A673 (cell line): ENCODE data around the gene ARL6. TPM values are rescaled to one million over a fixed set of nuclear protein-coding genes. Genes with fewer than 3 reads are reported as not detected.

Source experiments
- BruUV-seq: library from RNA; stranded (reverse); fragments of 400-500 nt; replicated peaks from 2 replicates; lab custom pipeline; 2021; lab: Mats Ljungman, UMichigan
- CTCF ChIA-PET: fragments of 300-600 bp; sonication (Branson Sonifier 250); formaldehyde crosslinking; loops from one replicate; lab custom pipeline; 2022; ENCODE audit warnings: antibody characterized with exemption; lab: Charles Lee
- POLR2A ChIA-PET: fragments of 300-600 bp; sonication (Branson Sonifier 250); formaldehyde crosslinking; loops from one replicate; lab custom pipeline; 2022; ENCODE audit warnings: antibody characterized with exemption; ENCODE audit not compliant: low non-redundant PET; lab: Charles Lee
- DNase-seq: peaks from one replicate; pipeline ENCODE4 v3.0.0-alpha.2; 2015; ENCODE audit warnings: low spot score
- H3K27ac ChIP-seq: fragments of 200-600 bp; sonication (generic); 2 replicates; pipeline ENCODE4 v1.5.1; 2016; ENCODE audit warnings: mixed run types, low read depth, mild to moderate bottlenecking, mixed read lengths, antibody characterized with exemption, low read length; ENCODE audit not compliant: poor library complexity, severe bottlenecking
- H3K27me3 ChIP-seq: fragments of 200-600 bp; sonication (generic); replicated peaks from 2 replicates; pipeline ENCODE4 v1.6.1; 2017; ENCODE audit warnings: mixed run types, low read depth, mild to moderate bottlenecking, mixed read lengths, antibody characterized with exemption, low read length; ENCODE audit not compliant: insufficient read depth, poor library complexity
- H3K36me3 ChIP-seq: fragments of 200-600 bp; sonication (generic); 2 replicates; pipeline ENCODE4 v1.6.1; 2016; ENCODE audit warnings: mixed run types, mild to moderate bottlenecking, mixed read lengths, antibody characterized with exemption, low read length; ENCODE audit not compliant: insufficient read depth, poor library complexity, severe bottlenecking
- H3K4me1 ChIP-seq: fragments of 200-600 bp; sonication (generic); 2 replicates; pipeline ENCODE4 v1.6.1; 2017; ENCODE audit warnings: mixed run types, mild to moderate bottlenecking, mixed read lengths, antibody characterized with exemption, low read length; ENCODE audit not compliant: insufficient read depth, poor library complexity, severe bottlenecking
- H3K4me3 ChIP-seq: fragments of 200-600 bp; sonication (generic); 2 replicates; pipeline ENCODE4 v1.5.1; 2016; ENCODE audit warnings: low read depth, mixed run types, mild to moderate bottlenecking, mixed read lengths, low read length; ENCODE audit not compliant: poor library complexity, severe bottlenecking
- H3K9me3 ChIP-seq: fragments of 200-600 bp; sonication (generic); 2 replicates; pipeline ENCODE4 v1.6.1; 2016; ENCODE audit warnings: mixed run types, low read depth, mild to moderate bottlenecking, mixed read lengths, antibody characterized with exemption, low read length; ENCODE audit not compliant: poor library complexity, severe bottlenecking
- CTCF ChIP-seq: fragments of 300-800, 200-600 bp; sonication (generic); conservative IDR thresholded peaks from 2 replicates; pipeline ENCODE4 v1.5.1; 2017; ENCODE audit warnings: low read depth, mild to moderate bottlenecking, antibody characterized with exemption, low read length, moderate library complexity, mixed read lengths
- EZH2 ChIP-seq: fragments of 200-600 bp; sonication (generic); IDR thresholded peaks from 2 replicates; pipeline ENCODE4 v1.6.1; 2017; ENCODE audit warnings: borderline replicate concordance, low read depth, mild to moderate bottlenecking, mixed read lengths, antibody characterized with exemption, low read length; ENCODE audit not compliant: poor library complexity, severe bottlenecking
- intact Hi-C: fragments of 100-400 bp; cut with micrococcal nuclease; formaldehyde crosslinking; loops from one replicate; pipeline ENCODE4 v1.10.0; 2022; ENCODE audit not compliant: unreplicated experiment
- total RNA-seq: library from RNA; stranded (reverse); gene quantifications from 2 replicates; pipeline ENCODE4 v1.2.3, GENCODE V29; 2021

The ARL6 gene
- total RNA-seq, 1 experiment from 2014 or later = 8.4 TPM

GRCh38 chr3:97721446-97721845 is 43.1 kb upstream of the ARL6 start:
- Histone ChIP-seq H3K9me3 (no peaks in the 10 kb centered on the region), H3K4me1 (no peaks in the 10 kb centered on the region), H3K27me3 (no peaks in the 10 kb centered on the region), H3K4me3 (no peak overlapping the region), H3K27ac (no peak overlapping the region), H3K36me3 (no peaks in the 10 kb centered on the region)
- intact Hi-C loops = no loop called here
- BruUV-seq = no TSS peak
- ChIA-PET POLR2A (no interaction called here), CTCF (no interaction called here)
- TF ChIP-seq EZH2 = no peak
- TF ChIP-seq CTCF = no peak
- DNase-seq = no peak

GRCh38 chr3:97736928-97737327 is 27.6 kb upstream of the ARL6 start:
- H3K4me3 ChIP-seq = no peak overlapping the region
- H3K4me1 ChIP-seq = no peaks in the 10 kb centered on the region
- H3K27ac ChIP-seq = no peak overlapping the region
- peaks cover 39% of the 10 kb centered on the region for H3K27me3 ChIP-seq
- ChIA-PET POLR2A (no interaction called here), CTCF (no interaction called here)
- no peaks in the 10 kb centered on the region for H3K9me3 ChIP-seq
- TF ChIP-seq CTCF (no peak), EZH2 (no peak)
- BruUV-seq = no TSS peak
- H3K36me3 ChIP-seq = no peaks in the 10 kb centered on the region
- intact Hi-C loops = no loop called here
- DNase-seq = peak; percentile 55

- no TSS peak for BruUV-seq
- H3K4me3 ChIP-seq = no peak overlapping the region
- H3K9me3 ChIP-seq = no peaks in the 10 kb centered on the region
- no peak overlapping the region for H3K27ac ChIP-seq
- POLR2A ChIA-PET = no interaction called here
- intact Hi-C loops = no loop called here
- H3K27me3 ChIP-seq = peaks cover 34% of the 10 kb centered on the region
- CTCF ChIA-PET = no interaction called here
- no peaks in the 10 kb centered on the region for H3K4me1 ChIP-seq
- DNase-seq = no peak
- TF ChIP-seq EZH2 (no peak), CTCF (no peak)
- H3K36me3 ChIP-seq = no peaks in the 10 kb centered on the region
These were observed 25.8 kb upstream of the ARL6 start for GRCh38 chr3:97738761-97739160.
